RWPE2 (cell line): ENCODE data around the gene USP14.
"Not testable (repeated sequence)": the region's sequence is repeated elsewhere in the genome, so short reads cannot be mapped to it uniquely, and the experiment has no call there.

Experiments
- ATAC-seq: fragments of 200-7000 bp; cut with Tn5 transposase; 3 replicates; pipeline ENCODE4 v1.9.1; 2021; ENCODE audit warnings: low read depth
- DNase-seq: peaks from one replicate; pipeline ENCODE4 v3.0.0-alpha.2; 2020; ENCODE audit warnings: low spot score
- H3K27ac ChIP-seq: fragments of 450-650 bp; 2 replicates; pipeline ENCODE4 v1.5.1; 2017; ENCODE audit warnings: mild to moderate bottlenecking; ENCODE audit not compliant: poor library complexity, severe bottlenecking
- H3K27me3 ChIP-seq: fragments of 250-450 bp; sonication (Bioruptor Pico); 2 replicates; pipeline ENCODE4 v1.5.1; 2021; ENCODE audit warnings: mild to moderate bottlenecking, moderate library complexity; ENCODE audit not compliant: insufficient read depth, poor library complexity, severe bottlenecking
- H3K36me3 ChIP-seq: fragments of 250-450 bp; sonication (Bioruptor Pico); 2 replicates; pipeline ENCODE4 v1.5.1; 2020; ENCODE audit warnings: low read depth, mild to moderate bottlenecking, moderate library complexity
- H3K4me1 ChIP-seq: fragments of 250-450 bp; sonication (Bioruptor Pico); 2 replicates; pipeline ENCODE4 v1.5.1; 2021; ENCODE audit warnings: mild to moderate bottlenecking, moderate library complexity; ENCODE audit not compliant: insufficient read depth, poor library complexity, severe bottlenecking
- H3K4me3 ChIP-seq: fragments of 250-450 bp; sonication (Bioruptor Pico); 2 replicates; pipeline ENCODE4 v1.5.1; 2021; ENCODE audit warnings: mild to moderate bottlenecking, moderate library complexity; ENCODE audit not compliant: severe bottlenecking
- H3K9me3 ChIP-seq: fragments of 250-450 bp; sonication (Bioruptor Pico); 2 replicates; pipeline ENCODE4 v1.5.1; 2021; ENCODE audit warnings: mild to moderate bottlenecking, moderate library complexity; ENCODE audit not compliant: severe bottlenecking
- CTCF ChIP-seq: fragments of 450-650 bp; IDR thresholded peaks from one replicate; pipeline ENCODE4 v1.5.1; 2017; ENCODE audit warnings: mild to moderate bottlenecking, moderate library complexity; ENCODE audit not compliant: poor library complexity, severe bottlenecking

Gene USP14

GRCh38 chr18:158128-159036, at the start of gene USP14:
TSS of gene USP14 (plus strand) at chr18:158557. CDS start at chr18:158699, 142 bp downstream.
- peaks cover 11% of the 10 kb centered on the region for H3K4me1 ChIP-seq
- ATAC-seq (peak; percentile 91), DNase-seq (peak; percentile 97)
- H3K4me3 ChIP-seq, result peak within 1 kb of the TSS; percentile 99
- TF ChIP-seq CTCF, result no peak
- peak within 1 kb of the TSS; percentile 54 for H3K27ac ChIP-seq
- no peaks in the 10 kb centered on the region for H3K9me3 ChIP-seq
- no peaks in the 10 kb centered on the region for H3K27me3 ChIP-seq
- peaks cover 24% of the 10 kb centered on the region for H3K36me3 ChIP-seq

- H3K36me3 ChIP-seq, H3K4me1 ChIP-seq, H3K27ac ChIP-seq, H3K9me3 ChIP-seq, DNase-seq, H3K27me3 ChIP-seq, H3K4me3 ChIP-seq: not testable (repeated sequence)
- peak; percentile 4; the same call in 1 of the 3 replicates for ATAC-seq
These were observed 49.7 kb upstream of the USP14 start for GRCh38 chr18:108665-109063.

- H3K27ac ChIP-seq, H3K27me3 ChIP-seq, H3K36me3 ChIP-seq, H3K4me1 ChIP-seq, H3K4me3 ChIP-seq, H3K9me3 ChIP-seq: not testable (repeated sequence)
- peak; percentile 8; the same call in 1 of the 3 replicates for ATAC-seq
- DNase-seq, result peak; percentile 87
These were observed 49.0 kb upstream of the USP14 start for GRCh38 chr18:109130-109921.

- not testable (repeated sequence) for H3K27me3 ChIP-seq, H3K4me3 ChIP-seq, H3K4me1 ChIP-seq, ATAC-seq, H3K9me3 ChIP-seq, DNase-seq, H3K36me3 ChIP-seq, H3K27ac ChIP-seq
These were observed 48.5 kb upstream of the USP14 start for GRCh38 chr18:109922-110261.

- H3K36me3 ChIP-seq, H3K4me3 ChIP-seq, H3K27me3 ChIP-seq, ATAC-seq, H3K4me1 ChIP-seq, H3K9me3 ChIP-seq: not testable (repeated sequence)
- peak overlapping the region; percentile 49 for H3K27ac ChIP-seq
- DNase-seq, result peak; percentile 84
These were observed 47.8 kb upstream of the USP14 start for GRCh38 chr18:110351-111201.

- DNase-seq (peak; percentile 79), ATAC-seq (peak; percentile 30)
- Histone ChIP-seq H3K9me3 (no peaks in the 10 kb centered on the region), H3K27ac (peak overlapping the region; percentile 49), H3K4me3 (peak overlapping the region; percentile 26), H3K36me3 (no peaks in the 10 kb centered on the region), H3K4me1 (peaks cover 8% of the 10 kb centered on the region), H3K27me3 (no peaks in the 10 kb centered on the region)
- no peak for TF ChIP-seq CTCF
These were observed 46.9 kb upstream of the USP14 start for GRCh38 chr18:111306-112014.

- H3K36me3 ChIP-seq, ATAC-seq, H3K4me1 ChIP-seq, H3K9me3 ChIP-seq, H3K27me3 ChIP-seq: not testable (repeated sequence)
- Histone ChIP-seq H3K4me3 (peak overlapping the region; percentile 26), H3K27ac (peak overlapping the region; percentile 49)
- DNase-seq, result peak; percentile 93
These were observed 46.2 kb upstream of the USP14 start for GRCh38 chr18:112015-112733.

- not testable (repeated sequence) for H3K9me3 ChIP-seq, ATAC-seq, H3K27me3 ChIP-seq
These were observed 37.7 kb upstream of the USP14 start for GRCh38 chr18:120539-121260.

More at GRCh38 chr18:120539-121260, 37.7 kb upstream of the USP14 start:
- not testable (repeated sequence) for H3K36me3 ChIP-seq, H3K27ac ChIP-seq, DNase-seq, H3K4me3 ChIP-seq, H3K4me1 ChIP-seq
